Stimulated activated CD8-positive, alpha-beta memory T cell treated with anti-CD3 and anti-CD28 coated beads, Interleukin-12 subunit alpha, Interleukin-12 subunit beta, amount 100 ng/mL, for 4 hours (primary cell): ENCODE measurements around the gene DENND5B.
"Not testable (repeated sequence)": the region's sequence is repeated elsewhere in the genome, so short reads cannot be mapped to it uniquely, and the experiment has no call there.

Experiments
- DNase-seq: peaks from one replicate; pipeline ENCODE4 v3.0.0-alpha.2; 2020; ENCODE audit warnings: low read depth

The DENND5B gene

GRCh38 chr12:31591380-31591901 is 505 bp upstream of the DENND5B start:
- DNase-seq = peak; percentile 0

GRCh38 chr12:31589904-31590641 is 863 bp downstream of the DENND5B start:
- peak; percentile 7 for DNase-seq

GRCh38 chr12:31589598-31589903 is 1.4 kb downstream of the DENND5B start:
- peak; percentile 10 for DNase-seq

GRCh38 chr12:31588976-31589375 is 2.0 kb downstream of the DENND5B start:
- DNase-seq = no peak

GRCh38 chr12:31586728-31587127 is 4.2 kb downstream of the DENND5B start:
- DNase-seq = no peak

- no peak for DNase-seq
Measured at GRCh38 chr12:31585895-31586294, 5.0 kb downstream of the DENND5B start.

GRCh38 chr12:31585271-31585670 is 5.7 kb downstream of the DENND5B start:
- no peak for DNase-seq

- DNase-seq = no peak
Measured at GRCh38 chr12:31584782-31585181, 6.2 kb downstream of the DENND5B start.

- DNase-seq = no peak
Measured at GRCh38 chr12:31583878-31584277, 7.1 kb downstream of the DENND5B start.

- no peak for DNase-seq
Measured at GRCh38 chr12:31582155-31582554, 8.8 kb downstream of the DENND5B start.

GRCh38 chr12:31578632-31579031 is 12.3 kb downstream of the DENND5B start:
- DNase-seq = no peak

- DNase-seq = no peak
Measured at GRCh38 chr12:31574803-31575575, 15.9 kb downstream of the DENND5B start.

- not testable (repeated sequence) for DNase-seq
Measured at GRCh38 chr12:31574367-31574766, 16.6 kb downstream of the DENND5B start.

GRCh38 chr12:31572900-31573600 is 17.9 kb downstream of the DENND5B start:
- no peak for DNase-seq

- DNase-seq = no peak
Measured at GRCh38 chr12:31570880-31571279, 20.1 kb downstream of the DENND5B start.

- DNase-seq = not testable (repeated sequence)
Measured at GRCh38 chr12:31569517-31569916, 21.4 kb downstream of the DENND5B start.

GRCh38 chr12:31568498-31568897 is 22.4 kb downstream of the DENND5B start:
- no peak for DNase-seq

- DNase-seq = no peak
Measured at GRCh38 chr12:31567029-31567428, 23.9 kb downstream of the DENND5B start.

- no peak for DNase-seq
Measured at GRCh38 chr12:31566547-31566946, 24.4 kb downstream of the DENND5B start.

GRCh38 chr12:31562594-31563328 is 28.2 kb downstream of the DENND5B start:
- DNase-seq = no peak

- no peak for DNase-seq
Measured at GRCh38 chr12:31560516-31560915, 30.4 kb downstream of the DENND5B start.

- DNase-seq = no peak
Measured at GRCh38 chr12:31558521-31558920, 32.4 kb downstream of the DENND5B start.
